Effector memory CD8-positive, alpha-beta T cell (primary cell): Measurements from ENCODE around the gene IGFALS.
A peak's percentile ranks its signal among the peaks of the same experiment; 100 is the strongest.

Source experiments
- ATAC-seq: fragments of 150-1000 bp; cut with Tn5 transposase; replicated peaks from 2 replicates; pipeline ENCODE4 v1.10.0; 2021; ENCODE audit warnings: mild to moderate bottlenecking, moderate library complexity
- DNase-seq, 3 experiments: peaks; one replicate each; pipeline ENCODE4 v3.0.0; 2021
- H3K27ac Mint-ChIP-seq, 2 donors: one replicate each; pipeline ENCODE4 v1.8.0; 2022; ENCODE audit warnings: mild to moderate bottlenecking in 2 of 2, mixed read lengths in 2 of 2, moderate library complexity in 2 of 2
- H3K27me3 Mint-ChIP-seq, 2 donors: one replicate each; pipeline ENCODE4 v1.8.0; 2022; ENCODE audit warnings: mixed read lengths in 2 of 2
- H3K36me3 Mint-ChIP-seq: one replicate; pipeline ENCODE4 v1.8.0; 2022; ENCODE audit warnings: mild to moderate bottlenecking, moderate library complexity, mixed read lengths; ENCODE audit not compliant: insufficient read depth
- H3K4me1 Mint-ChIP-seq, 2 donors: one replicate each; pipeline ENCODE4 v1.8.0; 2022; ENCODE audit warnings: low read depth in 2 of 2, mixed read lengths in 2 of 2
- H3K4me3 Mint-ChIP-seq, 2 donors: one replicate each; pipeline ENCODE4 v1.8.0; 2022; ENCODE audit warnings: mild to moderate bottlenecking in 2 of 2, mixed read lengths in 2 of 2, moderate library complexity in 2 of 2
- H3K9me3 Mint-ChIP-seq, 2 donors: one replicate each; pipeline ENCODE4 v1.8.0; 2022; ENCODE audit warnings: mixed read lengths in 2 of 2

IGFALS gene

GRCh38 chr16:1766231-1766630, 27.3 kb downstream of the IGFALS start:
- H3K27ac Mint-ChIP-seq, result no peak overlapping the region

DNA sequence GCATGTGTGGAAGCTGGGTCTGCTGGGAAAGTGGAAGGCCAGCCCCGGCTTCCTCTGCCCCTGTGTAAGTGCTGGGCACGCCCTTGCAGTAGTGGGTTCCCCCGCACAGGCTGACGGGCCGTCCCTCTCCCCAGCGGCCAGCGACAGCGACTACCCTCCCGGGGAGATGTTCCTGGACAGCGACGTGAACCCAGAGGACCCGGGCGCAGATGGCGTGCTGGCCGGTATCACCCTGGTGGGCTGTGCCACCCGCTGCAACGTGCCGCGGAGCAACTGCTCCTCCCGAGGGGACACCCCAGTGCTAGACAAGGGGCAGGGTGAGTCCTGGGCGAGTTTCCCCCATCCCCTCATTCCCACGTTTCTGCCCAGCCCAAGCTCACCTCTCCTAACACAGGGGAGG, 27.7 kb downstream of the IGFALS start:
- H3K4me3 Mint-ChIP-seq, result no peak overlapping the region
- H3K9me3 Mint-ChIP-seq, result no peaks in the 10 kb centered on the region
- DNase-seq, result no peak
- peaks cover 45% of the 10 kb centered on the region for H3K36me3 Mint-ChIP-seq
- no peak overlapping the region for H3K27ac Mint-ChIP-seq
- no peak for ATAC-seq
- peaks cover 4 to 8% of the 10 kb centered on the region in 2 donors for H3K4me1 Mint-ChIP-seq
- no peaks in the 10 kb centered on the region for H3K27me3 Mint-ChIP-seq

More at GRCh38 chr16:1766231-1766630, 27.3 kb downstream of the IGFALS start:
- Mint-ChIP-seq H3K4me1 (peaks cover 4 to 8% of the 10 kb centered on the region in 2 donors), H3K9me3 (no peaks in the 10 kb centered on the region), H3K36me3 (peaks cover 45% of the 10 kb centered on the region), H3K4me3 (no peak overlapping the region), H3K27me3 (no peaks in the 10 kb centered on the region)
- ATAC-seq (no peak), DNase-seq (no peak)

- no peak overlapping the region for H3K27ac Mint-ChIP-seq
- DNase-seq, result no peak
- peaks cover 38% of the 10 kb centered on the region for H3K36me3 Mint-ChIP-seq
- H3K4me1 Mint-ChIP-seq, result peaks cover 0 to 2% of the 10 kb centered on the region in 2 donors
- ATAC-seq, result no peak
- no peak overlapping the region for H3K4me3 Mint-ChIP-seq
- H3K27me3 Mint-ChIP-seq, result no peaks in the 10 kb centered on the region
- no peaks in the 10 kb centered on the region for H3K9me3 Mint-ChIP-seq
These were observed 28.5 kb downstream of the IGFALS start for GRCh38 chr16:1764971-1765370.

GRCh38 chr16:1763521-1764511, 29.7 kb downstream of the IGFALS start:
- DNase-seq, result no peak
- Mint-ChIP-seq H3K9me3 (no peaks in the 10 kb centered on the region), H3K27me3 (no peaks in the 10 kb centered on the region), H3K4me1 (no peaks in the 10 kb centered on the region), H3K36me3 (peaks cover 31% of the 10 kb centered on the region), H3K27ac (no peak overlapping the region), H3K4me3 (no peak overlapping the region)
- ATAC-seq, result no peak

- ATAC-seq, result no peak
- DNase-seq, result no peak
- Mint-ChIP-seq H3K4me1 (no peaks in the 10 kb centered on the region), H3K27ac (no peak overlapping the region), H3K9me3 (no peaks in the 10 kb centered on the region), H3K36me3 (peaks cover 32% of the 10 kb centered on the region), H3K27me3 (no peaks in the 10 kb centered on the region), H3K4me3 (no peak overlapping the region)
These were observed 30.5 kb downstream of the IGFALS start for GRCh38 chr16:1762879-1763520.

DNA sequence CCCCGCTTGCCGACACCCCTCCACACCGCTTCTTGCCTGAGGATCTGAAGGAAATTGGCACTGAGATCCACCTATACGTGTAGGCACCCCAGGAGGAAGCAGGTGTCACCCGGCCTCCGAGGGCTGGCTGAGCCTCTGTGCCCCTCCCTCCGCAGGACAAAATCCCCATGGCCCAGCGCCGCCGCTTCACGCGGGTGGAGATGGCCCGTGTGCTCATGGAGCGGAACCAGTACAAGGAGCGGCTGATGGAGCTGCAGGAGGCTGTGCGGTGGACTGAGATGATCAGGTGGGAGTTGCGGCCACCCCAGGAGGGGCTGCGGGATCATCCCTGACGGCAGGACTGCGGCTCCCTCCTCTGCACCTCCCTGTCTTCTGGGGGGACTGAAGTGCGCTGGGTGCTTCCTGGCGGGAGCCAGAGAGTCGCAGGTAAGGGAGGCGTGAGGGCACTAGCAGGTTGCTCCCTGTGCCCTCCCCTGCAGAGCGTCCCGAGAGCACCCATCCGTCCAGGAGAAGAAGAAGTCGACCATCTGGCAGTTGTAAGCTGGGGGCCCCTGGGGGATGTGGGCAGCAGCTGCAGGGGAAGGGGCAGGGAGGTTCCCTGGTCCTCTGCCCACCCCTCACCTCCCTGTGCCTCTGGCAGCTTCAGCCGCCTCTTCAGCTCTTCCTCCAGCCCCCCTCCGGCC, 31.2 kb downstream of the IGFALS start:
- DNase-seq (no peak), ATAC-seq (no peak)
- no peak overlapping the region for H3K27ac Mint-ChIP-seq
- no peaks in the 10 kb centered on the region for H3K9me3 Mint-ChIP-seq
- H3K4me1 Mint-ChIP-seq, result peaks cover 4 to 5% of the 10 kb centered on the region in 2 donors
- H3K4me3 Mint-ChIP-seq, result no peak overlapping the region
- H3K27me3 Mint-ChIP-seq, result no peaks in the 10 kb centered on the region
- H3K36me3 Mint-ChIP-seq, result peaks cover 33% of the 10 kb centered on the region

DNA sequence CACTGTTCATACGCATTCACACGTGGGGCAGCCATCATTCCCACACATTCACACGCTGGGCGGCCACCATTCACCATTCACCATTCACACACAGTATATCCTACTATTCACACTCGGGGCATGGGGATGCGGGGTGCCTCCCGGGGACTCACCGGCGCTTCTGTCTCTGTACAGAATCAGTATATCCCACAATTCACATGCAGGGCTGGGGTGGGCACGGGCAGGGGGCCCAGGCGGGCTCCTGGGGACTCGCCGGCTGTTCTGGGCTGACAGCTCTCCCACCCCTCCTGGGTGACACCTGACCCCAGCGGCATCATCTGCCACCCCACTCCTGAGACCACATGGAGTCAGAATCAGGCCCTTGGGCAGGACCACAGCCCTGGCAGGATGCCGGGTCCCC, 31.8 kb downstream of the IGFALS start:
- Mint-ChIP-seq H3K27me3 (no peaks in the 10 kb centered on the region), H3K9me3 (no peaks in the 10 kb centered on the region), H3K36me3 (peaks cover 29% of the 10 kb centered on the region), H3K4me3 (no peak overlapping the region), H3K4me1 (peaks cover 8 to 11% of the 10 kb centered on the region in 2 donors), H3K27ac (peak overlapping the region in 1 of 2 donors; percentile 73)
- no peak for DNase-seq
- no peak for ATAC-seq

DNA sequence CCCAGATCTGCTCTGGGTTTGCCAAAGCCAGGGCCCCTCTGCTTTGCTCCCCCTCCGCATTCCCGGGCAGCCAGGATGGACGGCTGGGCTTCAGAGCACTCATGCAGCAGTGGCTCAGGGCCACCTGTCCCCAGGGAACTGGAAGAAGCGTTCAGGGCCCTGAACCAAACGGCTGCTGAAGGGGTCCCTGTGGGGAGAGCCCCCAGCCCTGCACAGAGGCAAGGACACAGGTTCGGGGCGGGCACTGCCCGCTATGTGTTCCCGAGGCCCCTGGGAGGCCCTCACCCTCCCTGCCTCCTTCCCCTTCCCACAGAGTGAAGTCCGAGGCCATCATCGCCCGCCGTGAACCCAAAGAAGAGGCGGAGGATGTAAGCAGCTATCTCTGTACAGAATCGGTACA, 32.6 kb downstream of the IGFALS start:
- H3K27ac Mint-ChIP-seq, result peak overlapping the region in 1 of 2 donors; percentile 73
- DNase-seq, result no peak
- no peak overlapping the region for H3K4me3 Mint-ChIP-seq
- H3K36me3 Mint-ChIP-seq, result peaks cover 29% of the 10 kb centered on the region
- H3K9me3 Mint-ChIP-seq, result no peaks in the 10 kb centered on the region
- peaks cover 10 to 13% of the 10 kb centered on the region in 2 donors for H3K4me1 Mint-ChIP-seq
- no peaks in the 10 kb centered on the region for H3K27me3 Mint-ChIP-seq
- ATAC-seq, result no peak

DNA sequence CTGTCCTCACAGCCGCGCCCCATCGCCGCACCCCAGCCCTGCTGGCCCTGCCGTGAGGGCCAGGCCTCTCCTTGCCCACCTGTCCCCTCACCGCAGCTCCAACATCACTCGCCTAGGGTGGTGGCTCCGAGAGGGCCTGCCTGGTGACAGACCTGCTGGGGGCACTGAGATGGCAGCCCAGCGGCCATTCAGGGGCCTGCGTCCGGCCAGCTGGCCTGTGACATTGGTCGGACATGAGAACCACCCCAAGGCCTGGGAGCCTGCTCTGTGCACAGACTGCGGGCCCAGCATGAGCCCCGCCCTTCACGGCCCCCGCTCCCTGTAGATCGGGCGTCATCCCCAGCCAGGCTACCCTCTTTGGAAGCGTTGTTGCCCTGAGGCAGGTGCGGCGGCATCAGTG, 34.0 kb downstream of the IGFALS start:
- H3K4me1 Mint-ChIP-seq, result peaks cover 10 to 13% of the 10 kb centered on the region in 2 donors
- H3K36me3 Mint-ChIP-seq, result peaks cover 36% of the 10 kb centered on the region
- no peak overlapping the region for H3K4me3 Mint-ChIP-seq
- no peaks in the 10 kb centered on the region for H3K9me3 Mint-ChIP-seq
- no peak overlapping the region for H3K27ac Mint-ChIP-seq
- DNase-seq (no peak), ATAC-seq (no peak)
- H3K27me3 Mint-ChIP-seq, result no peaks in the 10 kb centered on the region

DNA sequence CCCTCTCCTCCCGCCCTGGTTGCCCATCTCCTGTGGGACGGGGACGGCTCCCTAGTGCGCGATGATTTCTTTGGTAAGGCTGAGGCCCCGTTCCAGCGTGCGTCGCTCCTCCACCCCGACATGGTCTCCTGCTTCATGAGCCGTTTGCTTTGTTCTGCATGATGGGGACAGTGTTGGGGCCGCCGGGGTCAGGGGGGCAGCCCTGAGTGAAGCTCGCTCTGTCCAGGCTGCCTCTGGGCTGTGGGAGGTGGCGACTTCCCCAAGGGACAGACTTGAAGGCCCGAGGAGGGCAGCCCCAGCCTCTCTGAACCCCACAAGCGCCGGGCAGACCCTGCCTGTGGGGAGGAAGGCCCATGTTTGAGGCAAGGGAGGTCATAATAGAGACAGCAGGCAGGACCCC, 34.6 kb downstream of the IGFALS start:
- ATAC-seq, result no peak
- H3K9me3 Mint-ChIP-seq, result no peaks in the 10 kb centered on the region
- peaks cover 10 to 13% of the 10 kb centered on the region in 2 donors for H3K4me1 Mint-ChIP-seq
- H3K4me3 Mint-ChIP-seq, result no peak overlapping the region
- no peaks in the 10 kb centered on the region for H3K27me3 Mint-ChIP-seq
- H3K27ac Mint-ChIP-seq, result peak overlapping the region in 1 of 2 donors; percentile 67
- H3K36me3 Mint-ChIP-seq, result peaks cover 40% of the 10 kb centered on the region
- DNase-seq, result no peak

DNA sequence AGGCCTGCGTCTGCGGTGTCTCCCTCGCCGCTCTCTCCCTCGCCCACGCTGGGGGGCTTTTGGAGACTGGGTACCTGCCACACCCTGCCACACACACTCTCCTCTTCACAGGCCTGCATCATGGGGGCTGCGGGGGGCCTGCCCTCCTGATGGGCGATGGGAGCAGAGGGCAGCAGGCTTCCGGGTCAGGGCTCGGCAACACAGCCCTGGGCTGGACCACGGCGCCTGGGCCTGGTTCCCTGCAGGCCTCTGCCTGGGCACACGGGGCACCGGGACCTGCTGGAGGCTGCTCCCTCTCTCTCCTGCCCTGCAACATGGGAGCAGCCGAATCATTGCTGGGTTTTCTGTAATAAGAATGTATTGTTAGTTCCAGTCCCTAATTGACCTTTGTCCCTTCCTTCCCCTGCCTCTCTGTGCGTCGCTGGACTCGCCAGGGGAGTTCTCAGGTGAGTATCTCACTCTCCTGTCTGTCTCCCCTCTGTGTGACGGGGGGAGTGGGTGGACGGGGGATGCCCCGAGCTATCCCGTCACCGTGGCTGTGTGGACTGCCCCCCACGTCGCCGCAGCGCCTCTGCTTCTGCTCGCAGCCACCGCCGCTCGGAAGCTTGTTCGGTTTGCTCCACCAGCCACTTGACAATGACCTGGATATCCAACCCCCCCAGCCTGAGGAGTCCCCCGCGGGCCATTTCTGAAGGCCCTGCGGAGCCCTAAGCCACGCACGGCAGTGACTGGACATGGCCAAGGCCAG, 35.6 kb downstream of the IGFALS start:
- Mint-ChIP-seq H3K9me3 (no peaks in the 10 kb centered on the region), H3K4me3 (peak overlapping the region in 1 of 2 donors; percentile 27), H3K27ac (peak overlapping the region; percentile 49 to 78), H3K36me3 (peaks cover 47% of the 10 kb centered on the region), H3K27me3 (no peaks in the 10 kb centered on the region), H3K4me1 (peaks cover 10 to 13% of the 10 kb centered on the region in 2 donors)
- ATAC-seq (no peak), DNase-seq (no peak)

- Mint-ChIP-seq H3K9me3 (no peaks in the 10 kb centered on the region), H3K4me3 (no peak overlapping the region), H3K4me1 (peaks cover 13% of the 10 kb centered on the region in 2 donors), H3K27me3 (no peaks in the 10 kb centered on the region), H3K27ac (no peak overlapping the region), H3K36me3 (peaks cover 50% of the 10 kb centered on the region)
- DNase-seq (no peak), ATAC-seq (no peak)
These were observed 39.3 kb downstream of the IGFALS start for GRCh38 chr16:1754204-1754603.

- peaks cover 13% of the 10 kb centered on the region in 2 donors for H3K4me1 Mint-ChIP-seq
- H3K9me3 Mint-ChIP-seq, result no peaks in the 10 kb centered on the region
- H3K36me3 Mint-ChIP-seq, result peaks cover 48% of the 10 kb centered on the region
- DNase-seq, result no peak
- no peak overlapping the region for H3K27ac Mint-ChIP-seq
- no peak for ATAC-seq
- H3K4me3 Mint-ChIP-seq, result no peak overlapping the region
- no peaks in the 10 kb centered on the region for H3K27me3 Mint-ChIP-seq
These were observed 40.7 kb downstream of the IGFALS start for GRCh38 chr16:1752853-1753252.
